ENCODE data around the gene MALT1.

DNA sequence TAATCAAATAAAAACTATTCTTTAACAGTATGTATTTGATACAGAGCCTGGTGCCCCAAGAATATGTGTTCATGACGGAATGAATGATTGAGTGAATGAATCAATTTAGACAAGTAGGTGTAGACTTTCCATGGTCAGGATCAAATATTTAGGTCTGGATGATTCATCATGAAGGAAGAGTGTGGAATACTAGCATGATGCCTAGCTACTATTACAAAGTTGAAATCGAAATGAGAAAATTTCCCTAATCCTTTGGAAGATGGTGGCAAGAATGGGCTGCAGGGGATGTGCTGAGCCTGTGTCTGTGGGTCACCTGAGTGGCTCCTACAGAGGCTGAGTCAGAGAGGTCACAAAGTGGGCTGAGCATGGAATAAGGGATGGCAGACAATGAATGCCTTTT, 3.1 kb upstream of the MALT1 start:
- TF ChIP-seq POLR2A (IDR thresholded peaks at IDR 0.05) (no peak), POLR2AphosphoS5 (IDR thresholded peaks at IDR 0.05) (no peak), EP300 (IDR thresholded peaks at IDR 0.05) (no peak)
- TF ChIP-seq, protein P1, sequence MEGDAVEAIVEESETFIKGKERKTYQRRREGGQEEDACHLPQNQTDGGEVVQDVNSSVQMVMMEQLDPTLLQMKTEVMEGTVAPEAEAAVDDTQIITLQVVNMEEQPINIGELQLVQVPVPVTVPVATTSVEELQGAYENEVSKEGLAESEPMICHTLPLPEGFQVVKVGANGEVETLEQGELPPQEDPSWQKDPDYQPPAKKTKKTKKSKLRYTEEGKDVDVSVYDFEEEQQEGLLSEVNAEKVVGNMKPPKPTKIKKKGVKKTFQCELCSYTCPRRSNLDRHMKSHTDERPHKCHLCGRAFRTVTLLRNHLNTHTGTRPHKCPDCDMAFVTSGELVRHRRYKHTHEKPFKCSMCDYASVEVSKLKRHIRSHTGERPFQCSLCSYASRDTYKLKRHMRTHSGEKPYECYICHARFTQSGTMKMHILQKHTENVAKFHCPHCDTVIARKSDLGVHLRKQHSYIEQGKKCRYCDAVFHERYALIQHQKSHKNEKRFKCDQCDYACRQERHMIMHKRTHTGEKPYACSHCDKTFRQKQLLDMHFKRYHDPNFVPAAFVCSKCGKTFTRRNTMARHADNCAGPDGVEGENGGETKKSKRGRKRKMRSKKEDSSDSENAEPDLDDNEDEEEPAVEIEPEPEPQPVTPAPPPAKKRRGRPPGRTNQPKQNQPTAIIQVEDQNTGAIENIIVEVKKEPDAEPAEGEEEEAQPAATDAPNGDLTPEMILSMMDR (IDR thresholded peaks at IDR 0.05): no peak

Data from sigmoid colon (tissue), 4 donors.